CD4-positive, alpha-beta T cell (primary cell): Measurements from ENCODE around the gene PPAN. TPM values are rescaled to one million over a fixed set of nuclear protein-coding genes. Genes with fewer than 3 reads are reported as not detected.
A peak's percentile ranks its signal among the peaks of the same experiment; 100 is the strongest.

ENCODE experiments used
- ATAC-seq: fragments of 200-7000 bp; cut with Tn5 transposase; one replicate; pipeline ENCODE4 v1.10.0; 2022; ENCODE audit warnings: mild to moderate bottlenecking; ENCODE audit not compliant: poor library complexity
- CTCF ChIA-PET: fragments of 350-600 bp; sonication (Branson Sonifier 250); formaldehyde crosslinking; loops from one replicate; lab custom pipeline; 2021; ENCODE audit warnings: antibody characterized with exemption, inconsistent platforms; lab: Charles Lee
- POLR2A ChIA-PET: fragments of 350-600 bp; sonication (Branson Sonifier 250); formaldehyde crosslinking; loops from one replicate; lab custom pipeline; 2021; ENCODE audit warnings: antibody characterized with exemption, inconsistent platforms; lab: Charles Lee
- DNase-seq, 14 experiments: peaks; one replicate each; pipeline ENCODE4 v3.0.0-alpha.2; 2013 to 2020; ENCODE audit warnings: mixed read lengths in 2 of 14
- H3K27ac ChIP-seq, 2 donors: one replicate each; pipeline versions ENCODE4 v1.5.1 to v1.7.0; 2013; ENCODE audit warnings: low read length in 2 of 2, low read depth in 1 of 2, mild to moderate bottlenecking in 1 of 2
- H3K27me3 ChIP-seq, 2 experiments: 1 replicate in 1 of 2; 2 replicates in 1 of 2; pipeline versions ENCODE4 v1.6.1 to v1.7.0; 2013; ENCODE audit warnings: low read length in 2 of 2, control low read depth in 1 of 2, mild to moderate bottlenecking in 1 of 2, moderate library complexity in 1 of 2; ENCODE audit not compliant: insufficient read depth in 2 of 2, control insufficient read depth in 1 of 2
- H3K36me3 ChIP-seq: one replicate; pipeline ENCODE4 v1.6.1; 2013; ENCODE audit warnings: low read length, control low read depth; ENCODE audit not compliant: insufficient read depth
- H3K4me1 ChIP-seq: one replicate; pipeline ENCODE4 v1.6.1; 2013; ENCODE audit warnings: low read length, control low read depth; ENCODE audit not compliant: insufficient read depth
- H3K4me3 ChIP-seq: one replicate; pipeline ENCODE4 v1.5.1; 2013; ENCODE audit warnings: mild to moderate bottlenecking, low read length, moderate library complexity
- H3K9me3 ChIP-seq, 2 experiments: 1 replicate in 1 of 2; 2 replicates in 1 of 2; pipeline versions ENCODE4 v1.6.1 to v1.7.0; 2013; ENCODE audit warnings: low read length in 2 of 2, mild to moderate bottlenecking in 2 of 2, control low read depth in 1 of 2, moderate library complexity in 1 of 2; ENCODE audit not compliant: control insufficient read depth in 1 of 2, insufficient read depth in 1 of 2
- H3K27ac Mint-ChIP-seq: one replicate; pipeline ENCODE4 v1.8.0; 2020; ENCODE audit warnings: mixed read lengths
- H3K27me3 Mint-ChIP-seq: one replicate; pipeline ENCODE4 v1.8.0; 2021; ENCODE audit warnings: mixed read lengths
- H3K36me3 Mint-ChIP-seq: one replicate; pipeline ENCODE4 v1.8.0; 2021; ENCODE audit warnings: low read depth, mixed read lengths
- H3K4me1 Mint-ChIP-seq: one replicate; pipeline ENCODE4 v1.8.0; 2021; ENCODE audit warnings: low read depth, mixed read lengths
- H3K4me3 Mint-ChIP-seq: one replicate; pipeline ENCODE4 v1.8.0; 2020; ENCODE audit warnings: mild to moderate bottlenecking, mixed read lengths
- H3K9me3 Mint-ChIP-seq: one replicate; pipeline ENCODE4 v1.8.0; 2020; ENCODE audit warnings: mixed read lengths
- CTCF ChIP-seq: fragments of 200-600 bp; IDR thresholded peaks from one replicate; pipeline ENCODE4 v1.8.0; 2022; ENCODE audit warnings: antibody characterized with exemption, mild to moderate bottlenecking
- intact Hi-C, 2 experiments: fragments of 100-400 bp; cut with DNase I in 1 of 2; cut with micrococcal nuclease in 1 of 2; formaldehyde crosslinking; loops; one replicate each; pipeline versions ENCODE4 v1.15.1 to v1.9.0; 2023 to 2025; cut with DNase I, micrococcal nuclease
- total RNA-seq, 174 experiments: library from RNA in 2 of 174; stranded (reverse) in 2 of 174; gene quantifications; one replicate each; pipeline ENCODE4 v1.2.3 and lab custom pipeline; 2021 to 2026

PPAN gene
- total RNA-seq, 2 experiments from 2014 or later: 119 to 127 TPM

DNA sequence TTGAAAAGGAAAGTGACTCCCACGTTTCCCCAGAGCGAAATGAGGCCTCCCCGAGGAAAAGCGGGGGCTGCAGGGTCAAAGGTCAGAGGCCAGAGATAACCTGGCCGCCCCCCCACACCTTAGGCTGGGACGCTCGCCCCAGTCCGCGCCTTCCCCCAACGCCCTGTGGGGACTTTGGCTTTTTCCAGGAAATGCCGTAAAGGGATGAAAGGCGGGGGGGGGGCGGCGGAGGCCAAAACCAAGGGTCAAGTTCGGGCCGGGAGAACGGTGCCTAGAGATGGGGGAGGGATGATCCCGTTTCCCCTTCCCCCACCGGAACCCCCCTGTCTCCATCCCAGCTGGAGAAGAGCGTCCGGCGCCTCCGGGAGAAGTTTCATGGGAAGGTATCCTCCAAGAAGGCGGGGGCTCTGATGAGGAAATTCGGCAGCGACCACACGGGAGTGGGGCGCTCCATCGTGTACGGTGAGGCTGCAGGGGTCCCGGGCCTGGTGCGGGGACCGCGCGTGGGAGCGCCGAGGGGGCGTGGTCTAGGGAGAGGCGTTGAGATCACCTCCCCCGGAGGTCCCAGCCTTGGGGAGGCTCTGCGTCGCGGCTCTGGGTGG lies 19.5 kb upstream of the PPAN start:
- Mint-ChIP-seq H3K27me3 (no peaks in the 10 kb centered on the region), H3K27ac (peak overlapping the region; percentile 59), H3K36me3 (peaks cover 28% of the 10 kb centered on the region), H3K4me3 (peak overlapping the region; percentile 83), H3K9me3 (no peaks in the 10 kb centered on the region), H3K4me1 (peaks cover 12% of the 10 kb centered on the region)
- Histone ChIP-seq H3K36me3 (peaks cover 23% of the 10 kb centered on the region), H3K27me3 (no peaks in the 10 kb centered on the region), H3K4me3 (peak overlapping the region; percentile 99), H3K27ac (peak overlapping the region; percentile 83 to 86), H3K4me1 (peaks cover 19% of the 10 kb centered on the region), H3K9me3 (no peaks in the 10 kb centered on the region)
- ChIA-PET POLR2A (interaction anchor here (1.0 to 1.1 kb wide), 2 partner anchors 9 to 20 kb away, joined by 3 read pairs; partner anchors contain the start of gene PPAN), CTCF (no interaction called here)
- no peak for TF ChIP-seq CTCF
- ATAC-seq (peak; percentile 27), DNase-seq (peak in 8 of 14 experiments; percentile 26 to 66 (median 38))
- intact Hi-C loops: loop anchor here in 1 of 2 experiments (10.0 kb wide), 1 partner anchor 252 kb away; the partner anchor contains the start of gene PIN1

DNA sequence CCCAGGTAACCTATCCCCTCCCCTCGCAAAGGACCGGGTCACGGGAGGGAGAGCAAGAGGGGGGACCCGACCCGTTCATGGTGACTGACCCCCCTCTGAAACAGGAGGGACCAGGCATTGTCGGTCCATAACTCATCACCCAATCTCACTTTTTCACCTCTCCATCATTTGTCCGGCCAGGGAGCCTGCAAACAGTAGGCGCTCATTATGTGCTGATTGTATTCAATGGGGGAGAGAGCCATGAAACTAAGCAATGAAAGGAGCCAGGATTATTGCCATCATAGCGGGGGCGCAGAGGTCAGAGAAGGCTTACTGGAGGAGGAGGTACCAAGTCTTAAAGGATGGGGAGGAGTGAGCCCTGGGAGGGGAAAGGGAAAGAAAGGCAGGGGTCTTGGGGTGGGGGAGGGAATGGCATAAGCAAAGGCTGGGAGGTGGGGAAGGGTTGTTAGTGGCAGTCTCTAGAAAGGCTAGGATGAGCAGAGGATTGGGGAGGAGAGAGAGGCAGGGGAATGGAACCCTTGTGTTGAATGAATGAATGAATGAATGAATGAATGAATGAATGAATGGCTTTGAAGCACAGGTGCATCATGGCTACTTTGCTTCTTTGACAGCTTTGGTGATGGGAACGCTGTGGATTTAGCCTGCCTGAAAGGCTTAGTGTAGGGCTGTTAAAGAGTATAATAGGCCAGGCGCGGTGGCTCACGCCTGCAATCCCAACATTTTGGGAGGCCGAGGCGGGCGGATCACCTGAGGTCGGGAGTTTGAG lies 18.7 kb upstream of the PPAN start:
- Mint-ChIP-seq H3K4me1 (peaks cover 12% of the 10 kb centered on the region), H3K9me3 (no peaks in the 10 kb centered on the region), H3K27ac (peak overlapping the region; percentile 59), H3K36me3 (peaks cover 34% of the 10 kb centered on the region), H3K4me3 (peak overlapping the region; percentile 83), H3K27me3 (no peaks in the 10 kb centered on the region)
- ChIA-PET POLR2A (interaction anchor here (1.0 to 1.1 kb wide), 2 partner anchors 9 to 19 kb away, joined by 3 read pairs; partner anchors contain the start of gene PPAN), CTCF (no interaction called here)
- Histone ChIP-seq H3K4me1 (peaks cover 23% of the 10 kb centered on the region), H3K9me3 (no peaks in the 10 kb centered on the region), H3K27ac (peak overlapping the region; percentile 83 to 86), H3K36me3 (peaks cover 29% of the 10 kb centered on the region), H3K27me3 (no peaks in the 10 kb centered on the region), H3K4me3 (peak overlapping the region; percentile 99)
- DNase-seq: no peak
- ATAC-seq: no peak
- no peak for TF ChIP-seq CTCF
- intact Hi-C loops: loop anchor here in 1 of 2 experiments (10.0 kb wide), 1 partner anchor 253 kb away; the partner anchor contains the start of gene PIN1

GRCh38 chr19:10088949-10089554 lies 17.1 kb upstream of the PPAN start:
- H3K36me3 ChIP-seq: peaks cover 41% of the 10 kb centered on the region
- peaks cover 49% of the 10 kb centered on the region for H3K36me3 Mint-ChIP-seq
- no peak for TF ChIP-seq CTCF
- intact Hi-C loops: loop anchor here in 1 of 2 experiments (10.0 kb wide), 1 partner anchor 254 kb away; the partner anchor contains the start of gene PIN1
- H3K4me3 Mint-ChIP-seq: no peak overlapping the region
- ATAC-seq: no peak
- H3K27ac ChIP-seq: no peak overlapping the region
- no peaks in the 10 kb centered on the region for H3K9me3 Mint-ChIP-seq
- no peak overlapping the region for H3K4me3 ChIP-seq
- DNase-seq: no peak
- ChIA-PET POLR2A (interaction anchor here (0.6 kb wide), 1 partner anchor 11 kb away, joined by 3 read pairs; no protein-coding TSS in a partner anchor), CTCF (no interaction called here)
- H3K4me1 Mint-ChIP-seq: peaks cover 12% of the 10 kb centered on the region
- H3K9me3 ChIP-seq: no peaks in the 10 kb centered on the region
- no peaks in the 10 kb centered on the region for H3K27me3 Mint-ChIP-seq
- H3K27ac Mint-ChIP-seq: no peak overlapping the region
- H3K4me1 ChIP-seq: peaks cover 24% of the 10 kb centered on the region
- no peaks in the 10 kb centered on the region for H3K27me3 ChIP-seq
